Measurements from ENCODE around the gene MARCHF4.

The MARCHF4 gene

GRCh38 chr2:216344950-216345300 is 27.4 kb downstream of the MARCHF4 start:
- no peak overlapping the region for H3K4me3 ChIP-seq (ENCODE audit: low read depth, low read length, poor library complexity, severe bottlenecking)
- H3K9ac ChIP-seq (ENCODE audit: low read length): no peak overlapping the region
- no peaks in the 10 kb centered on the region for H3K4me1 ChIP-seq (ENCODE audit: insufficient read depth, low read length, severe bottlenecking)
- H3F3A ChIP-seq (ENCODE audit: insufficient read depth, low read length): no peaks in the 10 kb centered on the region
- no peaks in the 10 kb centered on the region for H3K79me2 ChIP-seq (ENCODE audit: insufficient read depth, low read length)
- no peaks in the 10 kb centered on the region for H3K9me3 ChIP-seq (ENCODE audit: low read length)
- H3K4me2 ChIP-seq (ENCODE audit: low read length): no peak overlapping the region
- no peaks in the 10 kb centered on the region for H3K27me3 ChIP-seq (ENCODE audit: insufficient read depth, low read length)
- no peaks in the 10 kb centered on the region for H3K36me3 ChIP-seq (ENCODE audit: insufficient read depth, low read length)
- no peaks in the 10 kb centered on the region for H3K9me2 ChIP-seq (ENCODE audit: low read depth, low read length)
- no peak overlapping the region for H2AFZ ChIP-seq (ENCODE audit: low read length)
- no peak for TF ChIP-seq EZH2 (IDR thresholded peaks at IDR 0.05; ENCODE audit: borderline replicate concordance, low read length)
- no peak for TF ChIP-seq CTCF (IDR thresholded peaks at IDR 0.05; ENCODE audit: low read length)
- H3K27ac ChIP-seq (ENCODE audit: low read depth, low read length, poor library complexity, severe bottlenecking): no peak overlapping the region
- H4K20me1 ChIP-seq (ENCODE audit: insufficient read depth, low read length): no peaks in the 10 kb centered on the region

- no peak overlapping the region for H3K4me3 ChIP-seq (ENCODE audit: low read depth, low read length, poor library complexity, severe bottlenecking)
- no peaks in the 10 kb centered on the region for H3K36me3 ChIP-seq (ENCODE audit: insufficient read depth, low read length)
- H3K79me2 ChIP-seq (ENCODE audit: insufficient read depth, low read length): no peaks in the 10 kb centered on the region
- no peak for TF ChIP-seq EZH2 (IDR thresholded peaks at IDR 0.05; ENCODE audit: borderline replicate concordance, low read length)
- no peak for TF ChIP-seq CTCF (IDR thresholded peaks at IDR 0.05; ENCODE audit: low read length)
- H3F3A ChIP-seq (ENCODE audit: insufficient read depth, low read length): no peaks in the 10 kb centered on the region
- H3K4me2 ChIP-seq (ENCODE audit: low read length): no peak overlapping the region
- no peak overlapping the region for H2AFZ ChIP-seq (ENCODE audit: low read length)
- no peaks in the 10 kb centered on the region for H3K9me2 ChIP-seq (ENCODE audit: low read depth, low read length)
- H3K9me3 ChIP-seq (ENCODE audit: low read length): no peaks in the 10 kb centered on the region
- H3K9ac ChIP-seq (ENCODE audit: low read length): no peak overlapping the region
- H3K4me1 ChIP-seq (ENCODE audit: insufficient read depth, low read length, severe bottlenecking): no peaks in the 10 kb centered on the region
- H3K27ac ChIP-seq (ENCODE audit: low read depth, low read length, poor library complexity, severe bottlenecking): no peak overlapping the region
- no peaks in the 10 kb centered on the region for H3K27me3 ChIP-seq (ENCODE audit: insufficient read depth, low read length)
- no peaks in the 10 kb centered on the region for H4K20me1 ChIP-seq (ENCODE audit: insufficient read depth, low read length)
These were observed 27.9 kb downstream of the MARCHF4 start for GRCh38 chr2:216344206-216344949.

GRCh38 chr2:216343221-216343980 is 28.9 kb downstream of the MARCHF4 start:
- Histone ChIP-seq H3K4me1 (ENCODE audit: insufficient read depth, low read length, severe bottlenecking) (no peaks in the 10 kb centered on the region), H3K27ac (ENCODE audit: low read depth, low read length, poor library complexity, severe bottlenecking) (no peak overlapping the region), H3K9ac (ENCODE audit: low read length) (no peak overlapping the region)

More at GRCh38 chr2:216343221-216343980, 28.9 kb downstream of the MARCHF4 start:
- Histone ChIP-seq H3K9me2 (ENCODE audit: low read depth, low read length) (no peaks in the 10 kb centered on the region), H3K36me3 (ENCODE audit: insufficient read depth, low read length) (no peaks in the 10 kb centered on the region), H3K4me3 (ENCODE audit: low read depth, low read length, poor library complexity, severe bottlenecking) (no peak overlapping the region), H3K79me2 (ENCODE audit: insufficient read depth, low read length) (no peaks in the 10 kb centered on the region), H3K4me2 (ENCODE audit: low read length) (no peak overlapping the region), H4K20me1 (ENCODE audit: insufficient read depth, low read length) (no peaks in the 10 kb centered on the region), H3F3A (ENCODE audit: insufficient read depth, low read length) (no peaks in the 10 kb centered on the region), H3K9me3 (ENCODE audit: low read length) (no peaks in the 10 kb centered on the region), H3K27me3 (ENCODE audit: insufficient read depth, low read length) (no peaks in the 10 kb centered on the region), H2AFZ (ENCODE audit: low read length) (no peak overlapping the region)
- no peak for TF ChIP-seq CTCF (IDR thresholded peaks at IDR 0.05; ENCODE audit: low read length)
- TF ChIP-seq EZH2 (IDR thresholded peaks at IDR 0.05; ENCODE audit: borderline replicate concordance, low read length): no peak
